Gastrocnemius medialis (tissue), 4 donors: Measurements from ENCODE around the gene SNX22. TPM values are rescaled to one million over a fixed set of nuclear protein-coding genes. Genes with fewer than 3 reads are reported as not detected.

Experiments
- ATAC-seq, 2 donors: fragments of 150-250 bp; one replicate each; pipeline ENCODE4 v1.9.1; 2016
- DNase-seq, 2 donors: peaks; one replicate each; pipeline ENCODE4 v3.0.0-alpha.2; 2019
- H3K27ac ChIP-seq, 4 donors: fragments of 200-600 bp; sonication (generic); 1 replicate in 1 of 4; 2 replicates in 3 of 4; pipeline ENCODE4 v1.5.1; 2016 to 2018; ENCODE audit warnings: mild to moderate bottlenecking in 2 of 4, moderate library complexity in 1 of 4
- H3K27me3 ChIP-seq, 3 donors: fragments of 200-600 bp; sonication (generic) in 2 of 3; 1 replicate in 1 of 3; 2 replicates in 2 of 3; pipeline versions ENCODE4 v1.5.1 to v1.6.0; 2016 to 2019; ENCODE audit warnings: mild to moderate bottlenecking in 1 of 3, moderate library complexity in 1 of 3
- H3K36me3 ChIP-seq, 2 donors: fragments of 200-600 bp; sonication (generic) in 1 of 2; one replicate each; pipeline ENCODE4 v1.5.1; 2017 to 2018
- H3K4me1 ChIP-seq, 2 donors: fragments of 200-600 bp; sonication (generic) in 1 of 2; one replicate each; pipeline ENCODE4 v1.5.1; 2016 to 2017; ENCODE audit warnings: mild to moderate bottlenecking in 2 of 2
- H3K4me3 ChIP-seq, 4 donors: fragments of 200-600 bp; sonication (generic) in 3 of 4; 1 replicate in 1 of 4; 2 replicates in 3 of 4; pipeline ENCODE4 v1.5.1; 2016 to 2019; ENCODE audit warnings: mild to moderate bottlenecking in 2 of 4
- H3K9me3 ChIP-seq, 3 donors: fragments of 200-600 bp; sonication (generic) in 2 of 3; 1 replicate in 1 of 3; 2 replicates in 2 of 3; pipeline ENCODE4 v1.5.1; 2016 to 2019
- CTCF ChIP-seq, 5 experiments: fragments of 450-650 bp in 3 of 5; fragments of 200-600 bp in 2 of 5; sonication (generic) in 2 of 5; IDR thresholded peaks in 4 of 5; conservative IDR thresholded peaks in 1 of 5; 1 replicate in 4 of 5; 2 replicates in 1 of 5; pipeline ENCODE4 v1.5.1; 2016 to 2019; ENCODE audit warnings: antibody characterized with exemption in 5 of 5, mild to moderate bottlenecking in 3 of 5, moderate library complexity in 3 of 5
- POLR2A ChIP-seq, 2 donors: fragments of 450-650 bp; IDR thresholded peaks; one replicate each; pipeline ENCODE4 v1.6.1; 2017; ENCODE audit warnings: antibody characterized with exemption in 2 of 2, mild to moderate bottlenecking in 2 of 2, moderate library complexity in 2 of 2
- in situ Hi-C, 4 donors: fragments of 200-750 bp; cut with MboI; loops; one replicate each; pipeline versions ENCODE4 v1.15.0 to v1.8.0; 2017; ENCODE audit warnings: low sequenced_read_pairs in 4 of 4
- intact Hi-C: fragments of 100-400 bp; cut with DNase I; formaldehyde crosslinking; loops from one replicate; pipeline ENCODE4 v1.15.1; 2023; ENCODE audit warnings: low total_unique reads
- total RNA-seq, 4 donors: library from RNA; depleted of rRNA; stranded (reverse); fragments of >200 nt; gene quantifications; one replicate each; pipeline versions ENCODE4 v1.1.0 to v1.2.3, GENCODE V29; 2016

Gene SNX22
- total RNA-seq, 4 donors from 2014 or later = 0.09 to 0.87 TPM; not detected in 2

DNA sequence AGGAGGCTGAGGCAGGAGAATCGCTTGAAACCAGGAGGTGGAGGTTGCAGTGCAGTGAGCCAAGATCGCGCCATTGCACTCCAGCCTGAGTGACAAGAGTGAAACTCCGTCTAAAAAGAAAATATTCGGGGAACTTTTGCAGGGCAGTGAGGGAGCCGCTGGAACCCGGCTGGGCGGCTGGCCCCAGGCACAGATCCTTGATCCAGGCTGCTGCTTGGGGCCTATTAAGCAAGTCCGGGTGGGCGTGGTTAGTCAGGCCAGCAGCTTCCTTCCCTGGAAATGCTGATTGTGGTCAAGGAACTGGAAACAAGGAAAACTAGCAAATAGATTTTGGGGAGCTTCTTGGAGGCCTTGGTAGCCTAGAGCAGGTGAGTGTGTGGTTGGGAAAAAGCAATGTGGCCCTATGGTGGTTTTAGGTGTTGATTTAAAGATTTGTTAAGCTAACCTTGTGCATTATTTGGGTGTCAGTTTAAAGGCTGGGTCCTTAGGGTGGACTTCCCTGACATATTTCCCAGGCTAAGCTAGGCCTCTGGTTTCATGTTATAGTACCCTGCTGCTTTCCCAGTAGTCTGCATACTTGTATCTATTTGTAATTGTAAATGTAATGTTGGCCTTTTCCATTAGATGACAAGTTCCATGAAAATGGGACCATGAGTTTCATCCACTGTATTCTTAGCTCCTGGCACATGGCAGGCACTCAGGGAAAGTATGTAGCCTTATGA lies 17.7 kb upstream of the SNX22 start:
- ATAC-seq (no peak), DNase-seq (no peak)
- H3K9me3 ChIP-seq = no peaks in the 10 kb centered on the region
- TF ChIP-seq CTCF (IDR thresholded peaks at IDR 0.05 in 4 of 5, conservative IDR thresholded peaks at IDR 0.05 in 1 of 5) (no peak), POLR2A (IDR thresholded peaks at IDR 0.05) (no peak)
- in situ Hi-C loops = no loop called here
- no peak overlapping the region for H3K4me3 ChIP-seq
- intact Hi-C loops = no loop called here
- H3K27me3 ChIP-seq = no peaks in the 10 kb centered on the region
- H3K4me1 ChIP-seq = no peaks in the 10 kb centered on the region
- peaks cover 8 to 98% of the 10 kb centered on the region in 2 donors for H3K36me3 ChIP-seq
- H3K27ac ChIP-seq = no peak overlapping the region

GRCh38 chr15:64134345-64134829 lies 17.1 kb upstream of the SNX22 start:
- Histone ChIP-seq H3K27me3 (no peaks in the 10 kb centered on the region), H3K9me3 (no peaks in the 10 kb centered on the region), H3K36me3 (peaks cover 8 to 95% of the 10 kb centered on the region in 2 donors), H3K4me3 (no peak overlapping the region), H3K27ac (no peak overlapping the region), H3K4me1 (no peaks in the 10 kb centered on the region)
- in situ Hi-C loops = no loop called here
- intact Hi-C loops = no loop called here
- ATAC-seq = no peak
- DNase-seq = no peak
- TF ChIP-seq POLR2A (IDR thresholded peaks at IDR 0.05) (no peak), CTCF (IDR thresholded peaks at IDR 0.05 in 4 of 5, conservative IDR thresholded peaks at IDR 0.05 in 1 of 5) (no peak)

DNA sequence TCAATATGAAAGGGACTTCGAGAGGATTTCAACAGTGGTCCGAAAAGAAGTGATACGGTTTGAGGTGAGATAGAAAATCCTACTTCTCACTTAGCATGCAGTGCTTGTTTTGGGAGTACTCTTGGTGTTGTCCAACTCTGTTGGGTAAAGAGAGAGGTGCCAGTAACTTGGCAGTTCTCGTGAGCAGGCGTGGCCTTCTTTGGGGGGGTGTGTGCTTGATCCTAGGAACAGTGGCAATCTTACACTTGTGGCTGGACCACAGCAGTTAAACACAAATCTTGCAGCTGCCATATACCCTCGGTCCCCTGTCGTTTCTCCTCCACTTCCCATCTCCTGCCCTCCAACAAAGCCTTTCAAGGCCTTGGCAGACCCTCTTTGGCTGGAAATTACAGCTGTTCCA lies 15.2 kb upstream of the SNX22 start:
- H3K9me3 ChIP-seq = no peaks in the 10 kb centered on the region
- no peak for TF ChIP-seq CTCF (IDR thresholded peaks at IDR 0.05 in 4 of 5, conservative IDR thresholded peaks at IDR 0.05 in 1 of 5)
- no peak for TF ChIP-seq POLR2A (IDR thresholded peaks at IDR 0.05)
- ATAC-seq (no peak), DNase-seq (no peak)
- H3K27me3 ChIP-seq = no peaks in the 10 kb centered on the region
- intact Hi-C loops (no loop called here), in situ Hi-C loops (no loop called here)
- no peak overlapping the region for H3K4me3 ChIP-seq
- no peaks in the 10 kb centered on the region for H3K4me1 ChIP-seq
- H3K36me3 ChIP-seq = peaks cover 0 to 80% of the 10 kb centered on the region in 2 donors
- no peak overlapping the region for H3K27ac ChIP-seq

GRCh38 chr15:64137226-64137833 lies 14.2 kb upstream of the SNX22 start:
- no peak overlapping the region for H3K27ac ChIP-seq
- H3K36me3 ChIP-seq = peaks cover 0 to 75% of the 10 kb centered on the region in 2 donors
- DNase-seq = no peak
- ATAC-seq = peak in 1 of 2 donors; percentile 39
- intact Hi-C loops (no loop called here), in situ Hi-C loops (no loop called here)
- no peaks in the 10 kb centered on the region for H3K27me3 ChIP-seq
- H3K4me1 ChIP-seq = no peaks in the 10 kb centered on the region
- no peak overlapping the region for H3K4me3 ChIP-seq
- no peaks in the 10 kb centered on the region for H3K9me3 ChIP-seq
- peak in 1 of 5 experiments; percentile 15 for TF ChIP-seq CTCF (IDR thresholded peaks at IDR 0.05 in 4 of 5, conservative IDR thresholded peaks at IDR 0.05 in 1 of 5)
- no peak for TF ChIP-seq POLR2A (IDR thresholded peaks at IDR 0.05)
